Pons (tissue), 1 donor: Measurements from ENCODE around the gene HHIP.
A peak's percentile ranks its signal among the peaks of the same experiment; 100 is the strongest.

Experiments used
- DNase-seq: peaks from one replicate; pipeline ENCODE4 v3.0.0-alpha.2; 2016; ENCODE audit warnings: low spot score

HHIP gene

DNA sequence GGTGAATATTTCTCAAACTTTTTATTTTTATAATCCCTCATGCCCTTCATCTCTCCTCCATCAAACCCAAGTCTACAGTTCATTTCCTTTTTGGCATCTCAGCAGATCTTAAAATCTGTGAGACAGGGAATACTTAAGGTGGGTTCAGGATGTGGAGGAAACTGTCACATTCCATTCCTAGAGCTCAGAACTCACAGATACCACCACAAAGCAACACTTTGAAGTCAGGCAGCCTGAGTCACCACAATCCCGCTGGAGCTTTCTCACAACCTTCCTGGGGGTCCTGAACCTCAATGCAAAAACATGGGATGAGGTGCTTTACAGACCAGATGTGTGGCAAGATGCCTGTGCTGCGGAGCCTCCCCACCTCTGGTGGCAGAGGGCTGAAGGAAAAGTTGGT lies 63.2 kb downstream of the HHIP start:
- no peak for DNase-seq

DNA sequence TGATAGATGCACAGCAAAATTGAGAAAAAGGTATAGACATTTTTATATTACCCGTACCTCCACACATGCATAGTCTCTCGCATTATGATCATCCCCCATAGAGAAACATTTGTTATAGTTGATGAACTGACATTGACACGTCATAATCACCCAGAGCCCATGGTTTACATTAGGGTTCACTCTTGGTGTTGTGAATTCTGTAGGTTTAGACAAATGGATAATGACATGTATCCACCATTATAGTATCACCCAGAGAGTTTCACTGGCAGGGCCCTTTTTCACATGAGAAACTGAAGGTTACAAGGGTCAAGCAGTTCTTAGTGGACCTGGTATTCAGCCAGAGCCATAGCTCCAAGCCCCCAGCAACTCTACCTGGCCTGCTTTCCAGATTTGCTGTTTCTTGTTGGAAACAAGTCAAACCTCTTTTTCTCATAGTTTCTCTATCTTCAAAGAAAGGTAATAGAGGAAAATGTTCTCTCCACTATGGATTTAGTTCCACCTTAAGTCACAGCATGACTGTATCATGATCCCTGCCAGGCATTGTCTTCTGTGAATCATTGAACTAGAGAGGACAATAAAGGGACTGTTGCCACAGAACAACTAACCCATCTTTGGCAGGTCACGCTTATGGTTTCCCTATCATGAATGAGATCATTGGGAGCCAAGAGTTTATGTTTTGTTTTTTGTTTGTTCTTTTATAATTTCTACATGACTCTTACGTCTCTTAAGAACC lies 64.0 kb downstream of the HHIP start:
- peak; percentile 98 for DNase-seq

DNA sequence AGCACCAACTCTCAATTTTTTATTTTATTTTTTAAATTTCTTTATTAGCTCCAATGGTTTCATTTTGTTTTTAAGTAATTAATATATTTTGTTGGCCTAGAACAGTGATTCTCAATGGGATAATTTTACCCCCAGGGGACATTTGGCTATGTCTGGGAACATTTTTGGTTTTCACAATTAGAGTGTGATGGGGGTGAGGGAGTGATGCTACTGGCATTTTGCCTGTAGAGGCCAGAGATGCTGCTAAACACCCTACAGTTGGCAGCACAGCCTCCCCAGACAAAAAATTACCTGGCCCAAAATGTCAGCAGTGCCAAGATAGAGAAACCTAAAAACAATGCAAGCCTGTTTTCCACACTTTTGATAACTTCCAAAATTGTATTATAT lies 64.6 kb downstream of the HHIP start:
- DNase-seq: no peak

DNA sequence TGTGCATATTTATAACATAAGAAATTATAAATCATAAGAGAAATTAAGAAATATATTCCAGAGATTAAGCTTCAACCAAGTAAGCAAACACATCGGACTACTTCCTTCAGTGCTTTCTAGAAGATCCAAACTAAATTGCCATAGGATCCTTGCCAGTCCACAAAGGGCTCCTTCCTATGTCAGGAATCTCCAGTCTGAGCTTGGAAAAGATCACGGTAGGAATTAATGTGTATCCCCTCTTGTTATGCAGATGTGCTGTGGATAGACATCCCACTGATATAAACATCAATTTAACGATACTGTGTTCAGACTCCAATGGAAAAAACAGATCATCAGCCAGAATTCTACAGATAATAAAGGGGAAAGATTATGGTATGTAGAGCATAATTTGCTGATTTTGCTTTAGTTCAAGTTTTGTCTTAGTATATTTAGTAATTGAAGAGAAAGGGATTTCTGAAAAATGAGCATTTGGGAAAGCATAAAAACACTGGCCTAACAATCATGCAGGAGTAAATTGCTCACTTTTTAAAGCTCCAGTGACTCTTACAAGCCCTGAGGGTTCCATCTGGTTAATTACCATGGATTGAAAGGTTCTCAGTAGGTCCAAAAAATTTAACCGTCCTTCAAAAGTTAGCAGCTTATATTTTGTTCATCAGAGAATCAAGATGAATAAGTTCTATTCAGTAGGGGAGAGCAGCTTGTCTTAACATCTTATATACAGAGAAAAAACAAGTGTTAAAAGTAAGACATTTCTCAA lies 65.9 kb downstream of the HHIP start:
- no peak for DNase-seq

DNA sequence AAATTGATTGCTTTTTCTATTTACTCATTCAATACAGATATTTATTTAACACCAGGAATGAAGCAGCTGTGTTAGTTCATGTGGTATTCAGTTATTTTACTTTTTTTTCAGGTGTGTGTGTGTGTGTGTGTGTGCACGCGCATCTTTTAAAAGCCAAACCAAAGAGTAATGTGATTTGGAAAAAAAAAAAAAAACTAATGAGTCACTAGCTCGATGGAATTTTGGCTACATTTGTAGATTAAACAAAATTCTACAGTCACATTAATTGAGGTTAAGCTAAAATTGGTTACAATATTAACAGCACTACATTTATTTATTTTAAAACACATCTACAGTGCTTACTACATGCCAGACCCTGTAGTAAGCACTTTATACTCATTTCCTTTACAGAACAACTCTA lies 66.8 kb downstream of the HHIP start:
- DNase-seq: no peak

DNA sequence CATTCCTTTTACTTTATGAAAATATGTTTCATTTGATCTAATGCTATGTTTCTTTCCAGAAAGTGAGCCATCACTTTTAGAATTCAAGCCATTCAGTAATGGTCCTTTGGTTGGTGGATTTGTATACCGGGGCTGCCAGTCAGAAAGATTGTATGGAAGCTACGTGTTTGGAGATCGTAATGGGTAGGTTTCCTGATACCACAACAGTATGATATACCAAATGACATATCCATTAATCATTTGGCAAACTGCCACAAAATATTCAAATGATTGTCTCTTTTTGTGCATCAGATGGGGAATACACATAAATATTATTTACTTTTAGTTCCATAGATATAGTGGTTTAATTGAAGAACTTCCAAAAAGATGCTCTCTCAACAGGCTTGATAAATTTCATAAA lies 68.2 kb downstream of the HHIP start:
- DNase-seq: no peak

DNA sequence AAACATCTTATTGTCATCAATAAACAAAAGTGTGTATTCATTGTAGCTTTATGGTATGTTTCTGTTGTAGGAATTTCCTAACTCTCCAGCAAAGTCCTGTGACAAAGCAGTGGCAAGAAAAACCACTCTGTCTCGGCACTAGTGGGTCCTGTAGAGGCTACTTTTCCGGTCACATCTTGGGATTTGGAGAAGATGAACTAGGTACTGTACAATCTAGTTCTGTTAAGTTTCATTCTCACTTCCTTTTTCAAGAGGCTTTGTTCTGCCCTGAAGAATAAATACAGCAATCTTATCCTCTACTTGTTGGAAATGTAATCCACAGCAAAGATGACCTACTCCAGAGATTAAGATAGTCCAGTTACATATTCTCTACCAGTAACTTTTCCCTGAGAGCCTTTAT lies 69.3 kb downstream of the HHIP start:
- DNase-seq: no peak

DNA sequence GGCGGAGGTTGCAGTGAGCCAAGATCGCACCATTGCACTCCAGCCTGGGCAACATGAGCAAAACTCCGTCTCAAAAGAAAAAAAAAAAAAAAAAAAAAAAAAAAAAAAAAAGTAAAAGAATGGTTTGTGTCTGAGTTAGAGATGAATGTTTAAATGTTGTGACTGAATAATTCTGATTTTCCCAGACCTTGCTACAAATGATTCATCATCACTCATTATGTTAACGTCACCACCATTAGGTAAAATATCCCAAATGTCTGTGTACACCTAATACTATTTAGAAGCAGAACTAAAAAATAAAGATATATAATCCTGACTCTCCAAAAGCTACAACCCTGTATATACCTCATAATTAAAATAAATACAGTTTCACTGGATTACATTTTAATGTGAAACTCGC lies 70.8 kb downstream of the HHIP start:
- DNase-seq: no peak

DNA sequence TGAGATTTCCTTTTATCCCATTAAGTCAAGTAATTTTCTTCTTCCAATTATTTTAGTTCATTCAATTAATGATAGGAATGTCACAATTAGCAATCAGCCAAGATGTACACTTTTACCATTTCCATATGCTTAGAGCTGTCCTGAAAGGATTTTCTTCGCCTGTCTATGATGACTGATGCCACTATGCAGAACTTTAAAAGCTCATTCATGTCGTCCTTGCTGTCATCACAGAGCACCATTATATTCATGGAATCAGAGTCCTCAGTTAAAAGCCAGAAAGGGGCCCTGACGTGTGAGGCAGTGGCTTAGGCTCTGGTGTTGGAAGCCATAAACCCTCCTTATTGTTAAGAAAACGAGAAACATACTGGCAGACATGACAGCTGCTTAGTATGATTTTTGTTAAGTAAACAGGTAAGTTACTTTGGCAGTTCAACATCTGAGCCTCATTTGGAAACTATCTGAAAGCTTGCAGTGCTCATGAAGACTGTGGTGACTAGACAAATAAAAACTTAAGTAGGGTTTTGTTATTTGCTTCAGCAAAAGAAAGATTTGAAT lies 73.1 kb downstream of the HHIP start:
- peak; percentile 57 for DNase-seq

DNA sequence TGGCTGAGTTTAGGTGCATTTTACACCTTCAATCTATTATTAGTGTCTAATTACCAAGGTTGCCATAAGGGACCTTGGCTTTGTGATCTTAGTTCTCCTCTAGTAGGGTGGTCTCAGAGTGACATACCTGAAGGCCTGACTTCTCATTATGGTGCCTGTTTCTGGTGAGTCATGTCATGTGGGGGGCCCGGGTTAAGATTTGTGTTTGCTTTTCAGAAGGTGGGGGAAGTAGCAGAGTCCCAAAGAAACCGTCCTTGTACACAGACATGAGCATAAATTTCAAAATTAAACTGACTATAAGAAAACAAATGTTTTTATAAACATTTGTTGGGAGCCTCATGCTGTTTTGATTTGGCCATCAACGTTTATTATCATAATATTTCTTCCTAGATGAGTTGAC lies 74.5 kb downstream of the HHIP start:
- no peak for DNase-seq

DNA sequence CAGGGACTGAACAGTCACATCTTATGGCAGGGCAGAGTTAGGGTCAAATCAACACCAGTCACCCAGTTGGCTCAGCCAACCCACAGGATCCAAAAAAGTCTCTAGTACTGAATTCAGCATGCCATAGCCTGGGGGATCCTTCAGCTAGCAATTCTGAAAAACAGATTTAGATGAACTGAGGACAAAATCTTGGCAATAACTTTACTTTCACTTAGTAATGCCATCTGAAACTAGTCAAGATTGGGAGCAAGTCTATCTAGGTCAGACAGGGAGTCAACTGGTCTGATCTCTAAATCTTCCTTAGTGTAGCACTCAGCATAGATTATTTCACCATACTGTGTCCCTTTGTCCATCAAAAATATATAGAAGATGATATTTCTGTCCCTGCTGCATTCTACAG lies 76.0 kb downstream of the HHIP start:
- no peak for DNase-seq

DNA sequence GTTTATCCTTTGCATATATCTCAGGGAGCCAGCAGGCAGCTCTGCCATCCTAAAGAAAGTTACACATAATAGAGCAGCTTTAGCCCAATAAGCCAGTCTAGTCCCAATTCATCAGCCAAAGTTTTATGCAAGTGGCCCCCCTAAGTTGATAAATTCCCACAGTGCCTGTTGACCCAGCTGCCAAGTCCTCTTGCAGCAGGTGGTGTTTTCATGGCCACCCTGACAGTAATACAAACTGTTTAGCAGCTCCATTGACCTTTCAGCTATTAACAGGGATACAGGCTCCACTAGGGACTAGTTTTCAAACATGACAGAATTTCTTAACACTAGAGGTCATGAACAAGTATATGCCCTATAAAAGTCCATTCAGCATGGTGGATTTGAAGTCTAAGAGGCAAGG lies 77.5 kb downstream of the HHIP start:
- no peak for DNase-seq

DNA sequence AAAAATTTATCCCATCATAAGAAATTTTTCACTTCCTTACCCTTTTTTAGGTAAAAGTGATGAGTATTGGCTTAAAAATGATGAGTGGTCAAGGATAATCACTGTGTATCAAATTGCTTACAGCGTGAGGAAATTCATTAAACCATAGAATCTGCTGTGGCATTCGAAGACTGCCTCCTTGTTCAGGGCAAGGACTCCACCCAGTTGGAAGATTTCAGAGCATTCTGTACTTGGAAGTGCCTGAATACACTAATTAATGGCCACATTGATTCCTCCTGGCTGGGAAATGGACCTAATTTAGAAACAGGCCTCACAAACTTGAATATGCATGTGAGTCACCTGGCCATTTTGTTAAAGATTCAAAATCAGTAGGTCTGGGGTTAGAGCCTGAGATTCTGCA lies 83.2 kb downstream of the HHIP start:
- no peak for DNase-seq

DNA sequence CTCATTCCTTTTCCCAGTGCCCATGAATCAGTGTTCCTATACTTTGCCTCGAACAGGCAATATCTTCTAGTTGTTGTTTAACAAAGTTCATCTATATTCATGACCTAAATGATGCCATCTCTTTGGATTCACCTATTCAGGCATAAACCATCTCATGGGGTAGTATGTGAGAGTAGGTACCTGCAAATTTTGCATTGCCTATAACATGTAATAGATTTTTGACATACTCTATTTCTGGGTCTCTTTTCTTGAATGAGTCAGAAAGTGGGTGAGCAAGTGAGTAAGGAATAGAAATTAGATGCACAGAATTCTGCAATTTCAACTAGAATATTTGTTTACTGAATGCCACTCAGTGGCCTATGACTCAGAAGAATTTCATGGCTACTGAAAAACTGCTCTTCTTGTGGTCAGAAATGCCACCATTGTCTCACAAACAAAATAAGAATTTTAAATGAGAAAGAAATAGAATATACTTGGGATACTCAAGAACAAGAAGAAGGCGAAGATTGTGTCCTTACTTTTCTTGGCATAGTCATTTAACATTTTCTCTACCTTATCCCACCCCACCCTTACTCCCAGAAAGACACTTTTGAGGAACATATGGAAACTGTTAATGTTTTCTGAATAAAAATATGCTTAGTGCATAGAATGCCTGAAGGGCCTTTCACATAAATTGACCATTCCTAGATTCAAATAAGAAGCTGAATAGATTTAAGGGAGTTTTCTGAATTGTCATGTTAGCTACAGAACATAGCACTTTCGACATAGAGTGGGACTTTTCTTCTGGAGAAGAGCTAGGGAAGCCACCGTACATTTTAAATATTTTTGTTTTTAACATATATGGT lies 86.8 kb downstream of the HHIP start:
- DNase-seq: no peak

DNA sequence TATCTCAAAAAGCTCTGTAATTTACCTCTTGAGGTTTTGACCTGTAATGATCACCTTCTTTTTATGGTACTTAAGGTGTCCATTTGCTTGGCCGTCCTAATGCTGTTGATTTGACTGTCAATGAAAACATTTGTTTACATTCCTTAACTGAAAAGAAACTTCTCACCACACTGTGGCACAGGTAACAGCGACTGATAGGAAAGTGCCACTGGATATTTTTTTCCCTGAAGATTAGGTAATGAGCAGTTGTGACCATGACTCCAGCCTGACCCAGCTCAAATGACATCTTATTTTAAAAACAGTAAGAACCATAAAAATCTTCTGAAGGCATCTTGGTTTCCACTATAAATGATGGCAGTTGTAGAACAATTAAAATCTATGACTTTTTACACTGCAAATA lies 87.6 kb downstream of the HHIP start:
- no peak for DNase-seq

DNA sequence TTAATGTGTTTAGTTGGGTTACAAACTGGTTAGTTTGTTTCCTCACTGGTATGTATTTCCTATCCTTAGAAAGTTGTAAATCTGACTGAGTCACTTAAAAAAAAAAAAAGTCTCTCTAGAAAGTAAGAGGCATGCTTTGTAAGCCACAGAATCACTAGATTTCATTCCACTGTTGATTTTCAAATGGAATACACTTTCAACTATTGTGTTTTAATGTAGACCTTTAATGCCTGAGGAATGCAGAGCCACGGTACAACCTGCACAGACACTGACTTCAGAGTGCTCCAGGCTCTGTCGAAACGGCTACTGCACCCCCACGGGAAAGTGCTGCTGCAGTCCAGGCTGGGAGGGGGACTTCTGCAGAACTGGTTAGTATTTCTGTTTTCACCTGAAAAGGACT lies 88.6 kb downstream of the HHIP start:
- DNase-seq: no peak

DNA sequence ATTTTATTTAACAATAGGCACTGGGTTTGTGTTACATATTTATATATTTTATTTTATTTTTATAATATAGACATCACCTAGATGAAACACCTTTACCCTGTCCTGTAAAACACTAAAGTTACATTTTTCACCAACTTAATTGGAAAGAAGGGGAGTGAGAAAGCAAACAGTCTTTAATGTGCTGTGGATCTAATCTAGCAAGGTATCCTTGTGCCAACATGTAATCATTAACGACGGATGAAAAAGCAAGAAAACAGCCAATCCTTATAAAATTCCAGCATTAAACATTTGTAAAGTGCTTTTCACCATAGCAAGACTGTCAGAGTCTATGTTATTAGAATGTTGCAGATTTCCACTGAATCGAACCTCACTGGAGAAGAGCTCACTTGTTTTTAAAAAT lies 92.7 kb downstream of the HHIP start:
- no peak for DNase-seq

DNA sequence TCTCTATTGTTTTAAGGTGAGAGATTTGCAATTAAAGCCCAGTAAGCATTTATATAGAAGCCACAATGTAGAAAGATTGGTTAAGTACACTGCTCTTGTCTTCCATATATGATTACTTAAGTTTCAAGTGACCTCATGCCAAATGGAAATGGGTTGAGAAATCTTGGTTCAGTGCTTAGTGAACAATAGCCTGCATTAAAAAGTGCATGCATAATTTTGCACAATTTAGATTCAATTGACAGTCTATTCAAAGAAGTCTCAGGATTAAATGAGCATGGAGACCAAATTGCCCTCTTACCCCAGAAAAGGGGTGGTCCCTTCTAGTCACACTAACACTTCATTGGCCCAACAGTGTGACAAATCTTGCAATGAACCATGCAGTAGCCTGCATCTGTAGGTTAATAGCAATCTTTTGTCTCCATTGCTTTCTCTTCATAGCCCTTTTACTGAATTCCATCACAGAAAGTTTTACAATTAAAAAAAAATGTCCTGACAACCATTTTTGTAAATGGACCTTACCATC lies 93.6 kb downstream of the HHIP start:
- no peak for DNase-seq

DNA sequence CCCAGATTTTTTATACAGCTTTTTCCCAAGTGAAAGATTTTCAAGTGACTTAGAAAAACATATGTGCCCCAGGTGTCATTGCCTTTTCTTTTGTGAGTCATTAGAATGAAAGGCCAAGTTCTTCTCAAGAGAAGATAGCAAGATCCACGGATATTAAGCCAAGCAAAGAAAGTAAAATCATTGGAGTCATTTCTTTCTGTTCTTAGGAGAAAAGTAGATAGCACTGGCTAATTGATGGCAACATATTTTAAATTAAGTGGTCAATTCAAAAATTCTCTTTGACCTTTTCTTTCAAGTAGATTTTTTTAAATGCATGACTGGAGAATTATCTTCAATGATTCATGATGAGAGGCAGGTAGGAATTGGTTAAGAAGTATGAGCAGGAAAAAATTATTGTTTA lies 94.4 kb downstream of the HHIP start:
- DNase-seq: peak; percentile 16

DNA sequence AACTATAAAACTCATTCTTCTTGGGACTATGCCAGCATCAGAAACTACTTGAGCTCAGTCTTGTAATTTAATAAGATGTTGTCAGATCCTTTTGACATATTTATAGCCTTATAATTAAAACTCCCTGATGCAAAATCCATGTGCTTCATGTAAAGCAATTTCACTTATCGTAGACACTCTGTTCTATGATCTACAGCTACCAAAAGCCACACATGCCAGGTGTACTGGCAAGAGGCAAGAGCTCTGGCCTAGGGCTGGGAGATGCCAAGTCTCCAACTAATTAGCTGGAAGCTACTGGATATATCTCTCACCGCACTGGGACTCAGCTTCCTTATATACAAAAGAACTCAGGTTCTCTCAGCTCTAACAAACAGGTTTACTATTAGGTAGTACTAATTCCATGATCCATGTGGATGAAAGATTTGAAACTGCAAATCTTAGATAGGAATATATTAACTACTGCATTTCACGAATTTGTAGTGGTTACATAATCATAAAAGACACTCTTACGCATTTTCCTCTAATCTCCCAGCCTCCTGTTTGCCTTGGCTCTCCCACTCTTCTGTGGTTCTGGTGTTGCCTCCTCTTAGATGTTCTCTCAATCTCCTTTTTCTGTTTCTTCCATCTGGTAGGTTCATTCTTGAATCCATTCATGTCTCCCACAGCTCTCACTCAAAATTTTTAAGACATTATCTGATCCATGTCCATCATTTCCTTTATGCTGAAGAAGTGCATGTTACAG lies 103.0 kb downstream of the HHIP start:
- no peak for DNase-seq

DNA sequence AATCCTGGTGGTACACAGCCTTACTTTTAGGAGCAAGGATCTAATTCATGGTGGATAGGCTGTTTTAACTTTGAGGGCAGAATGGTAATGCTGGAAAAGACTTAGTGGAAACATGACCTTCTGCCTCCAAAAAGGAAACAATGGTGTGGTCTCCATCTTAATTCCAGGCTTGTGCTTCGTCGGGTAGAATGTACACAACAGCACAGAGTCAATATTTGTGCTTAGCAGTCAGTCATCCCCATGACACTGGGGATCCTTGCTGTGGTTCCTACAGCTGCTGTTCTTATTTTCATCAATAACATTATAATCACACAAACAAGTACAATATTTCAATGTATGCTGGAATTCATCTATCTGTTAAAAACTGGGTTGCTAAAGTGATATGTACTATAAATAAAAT lies 104.4 kb downstream of the HHIP start:
- DNase-seq: no peak
